Measurements from ENCODE around the gene ADGRG1. TPM values are rescaled to one million over a fixed set of nuclear protein-coding genes. Genes with fewer than 3 reads are reported as not detected.
A peak's percentile ranks its signal among the peaks of the same experiment; 100 is the strongest.

ADGRG1 gene
- total and polyA plus RNA-seq, 2 experiments from 2014 or later: 45.9 to 58.0 TPM

GRCh38 chr16:57627184-57627871 is 1.1 kb upstream of the ADGRG1 start:
- Histone ChIP-seq H2AFZ (no peak overlapping the region), H4K20me1 (ENCODE audit: insufficient read depth, poor library complexity, severe bottlenecking) (no peaks in the 10 kb centered on the region), H3K9me2 (replicated peaks; ENCODE audit: insufficient read depth) (no peaks in the 10 kb centered on the region), H3K4me3 (no peak overlapping the region), H3K27ac (peak overlapping the region; percentile 63), H3K4me1 (ENCODE audit: insufficient read depth) (peaks cover 29% of the 10 kb centered on the region), H3K4me2 (no peak overlapping the region), H3K36me3 (replicated peaks; ENCODE audit: insufficient read depth, low read depth) (no peaks in the 10 kb centered on the region), H3K79me2 (peaks cover 47% of the 10 kb centered on the region), H3K9me3 (ENCODE audit: low read depth) (no peaks in the 10 kb centered on the region), H3K27me3 (no peaks in the 10 kb centered on the region)
- WGBS (ENCODE audit: low lambda C conversion rate, missing lambda C conversion rate): 53% methylated on average over 15 of the region's 15 CpGs
- no peak for DNase-seq (ENCODE audit: low spot score)
- TF ChIP-seq EZH2phosphoT487 (IDR thresholded peaks at IDR 0.05; ENCODE audit: low read depth, severe bottlenecking, unreplicated experiment) (no peak), CTCF (IDR thresholded peaks at IDR 0.05; ENCODE audit: poor library complexity) (no peak), EZH2 (IDR thresholded peaks at IDR 0.05; ENCODE audit: borderline replicate concordance) (no peak)

GRCh38 chr16:57628783-57629293 is 408 bp downstream of the ADGRG1 start:
- H4K20me1 ChIP-seq (ENCODE audit: insufficient read depth, poor library complexity, severe bottlenecking): no peaks in the 10 kb centered on the region
- no peaks in the 10 kb centered on the region for H3K9me2 ChIP-seq (replicated peaks; ENCODE audit: insufficient read depth)
- H3K4me2 ChIP-seq: peak overlapping the region; percentile 67
- TF ChIP-seq CTCF (IDR thresholded peaks at IDR 0.05; ENCODE audit: poor library complexity): no peak
- TF ChIP-seq EZH2 (IDR thresholded peaks at IDR 0.05; ENCODE audit: borderline replicate concordance): no peak
- H3K27me3 ChIP-seq: no peaks in the 10 kb centered on the region
- no peak overlapping the region for H3K4me3 ChIP-seq
- WGBS (ENCODE audit: low lambda C conversion rate, missing lambda C conversion rate): 86% methylated on average over 6 of the region's 7 CpGs
- DNase-seq (ENCODE audit: low spot score): no peak
- H3K27ac ChIP-seq: peak overlapping the region; percentile 39
- H3K79me2 ChIP-seq: peaks cover 41% of the 10 kb centered on the region
- peaks cover 18% of the 10 kb centered on the region for H3K4me1 ChIP-seq (ENCODE audit: insufficient read depth)
- no peaks in the 10 kb centered on the region for H3K36me3 ChIP-seq (replicated peaks; ENCODE audit: insufficient read depth, low read depth)
- no peaks in the 10 kb centered on the region for H3K9me3 ChIP-seq (ENCODE audit: low read depth)
- H2AFZ ChIP-seq: no peak overlapping the region

- no peak for TF ChIP-seq EZH2 (IDR thresholded peaks at IDR 0.05; ENCODE audit: borderline replicate concordance)
- TF ChIP-seq CTCF (IDR thresholded peaks at IDR 0.05; ENCODE audit: poor library complexity): no peak
- TF ChIP-seq EZH2phosphoT487 (IDR thresholded peaks at IDR 0.05; ENCODE audit: low read depth, severe bottlenecking, unreplicated experiment): no peak
- H2AFZ ChIP-seq: no peak overlapping the region
- no peak overlapping the region for H3K4me2 ChIP-seq
- no peaks in the 10 kb centered on the region for H3K27me3 ChIP-seq
- H3K4me1 ChIP-seq (ENCODE audit: insufficient read depth): peaks cover 25% of the 10 kb centered on the region
- H3K79me2 ChIP-seq: peaks cover 36% of the 10 kb centered on the region
- H4K20me1 ChIP-seq (ENCODE audit: insufficient read depth, poor library complexity, severe bottlenecking): no peaks in the 10 kb centered on the region
- H3K36me3 ChIP-seq (replicated peaks; ENCODE audit: insufficient read depth, low read depth): no peaks in the 10 kb centered on the region
- H3K27ac ChIP-seq: no peak overlapping the region
- DNase-seq (ENCODE audit: low spot score): no peak
- no peak overlapping the region for H3K4me3 ChIP-seq
- H3K9me3 ChIP-seq (ENCODE audit: low read depth): no peaks in the 10 kb centered on the region
- H3K9me2 ChIP-seq (replicated peaks; ENCODE audit: insufficient read depth): no peaks in the 10 kb centered on the region
- WGBS (ENCODE audit: low lambda C conversion rate, missing lambda C conversion rate): 80% methylated on average over 20 of the region's 22 CpGs
Observed at GRCh38 chr16:57629516-57630406, 1.3 kb downstream of the ADGRG1 start.
